HepG2 (cell line): ENCODE results near the gene SGCE. TPM values are rescaled to one million over a fixed set of nuclear protein-coding genes. Genes with fewer than 3 reads are reported as not detected.
A peak's percentile ranks its signal among the peaks of the same experiment; 100 is the strongest.

ENCODE experiments used
- CAMTA2 ChIP-seq: sonication (generic); formaldehyde crosslinking; IDR thresholded peaks from 2 replicates; pipeline ENCODE4 v1.4.0; 2020; ENCODE audit warnings: mild to moderate bottlenecking, missing genetic modification reagents, borderline replicate concordance
- CREB1 ChIP-seq, 2 experiments: fragments of 450-650 bp in 1 of 2; IDR thresholded peaks; 2 replicates each; pipeline ENCODE4 v1.6.1; 2016 to 2017; ENCODE audit warnings: control low read depth in 1 of 2, mild to moderate bottlenecking in 1 of 2, missing compliant biosample characterization in 1 of 2, missing genetic modification characterization in 1 of 2
- HDAC1 ChIP-seq: sonication (generic); formaldehyde crosslinking; IDR thresholded peaks from 2 replicates; pipeline ENCODE4 v1.5.1; 2020; ENCODE audit warnings: mild to moderate bottlenecking, missing genetic modification reagents
- IRF9 ChIP-seq: sonication (generic); formaldehyde crosslinking; IDR thresholded peaks from 2 replicates; pipeline ENCODE4 v1.8.0; 2022; ENCODE audit warnings: missing genetic modification reagents, mild to moderate bottlenecking, borderline replicate concordance
- MTA1 ChIP-seq: sonication (generic); formaldehyde crosslinking; IDR thresholded peaks from 2 replicates; pipeline ENCODE4 v1.4.0; 2020; ENCODE audit warnings: missing genetic modification reagents, mild to moderate bottlenecking, borderline replicate concordance
- MXD1 ChIP-seq: sonication (generic); formaldehyde crosslinking; IDR thresholded peaks from 2 replicates; pipeline ENCODE4 v1.4.0; 2020; ENCODE audit warnings: mild to moderate bottlenecking, missing genetic modification reagents
- NFATC3 ChIP-seq: sonication (generic); formaldehyde crosslinking; IDR thresholded peaks from 2 replicates; pipeline ENCODE4 v1.5.1; 2020; ENCODE audit warnings: mild to moderate bottlenecking, missing genetic modification reagents
- SMARCE1 ChIP-seq: fragments of 450-650 bp; IDR thresholded peaks from 2 replicates; pipeline ENCODE4 v1.6.1; 2017; ENCODE audit warnings: borderline replicate concordance
- ZBTB43 ChIP-seq: sonication (generic); formaldehyde crosslinking; conservative IDR thresholded peaks from 2 replicates; pipeline ENCODE4 v1.4.0; 2020; ENCODE audit warnings: missing genetic modification reagents
- ZNF253 ChIP-seq: sonication (generic); formaldehyde crosslinking; IDR thresholded peaks from 2 replicates; pipeline ENCODE4 v1.8.0; 2022; ENCODE audit warnings: mild to moderate bottlenecking, missing genetic modification reagents, borderline replicate concordance
- ZNF577 ChIP-seq: sonication (generic); formaldehyde crosslinking; IDR thresholded peaks from 2 replicates; pipeline ENCODE4 v1.4.0; 2020; ENCODE audit warnings: mild to moderate bottlenecking, low read depth, missing genetic modification reagents, borderline replicate concordance
- polyA plus RNA-seq, 8 experiments: library from polyadenylated mRNA; depleted of rRNA in 3 of 8; stranded (reverse) in 7 of 8; unstranded in 1 of 8; fragments of >200 nt; fragmentation: Illumina TruSeq in 4 of 8; extraction: Trizol in 4 of 8; gene quantifications; 2 replicates each; pipeline versions ENCODE4 v1.2.1 to v1.2.3, GENCODE V29; 2011 to 2016; ENCODE audit warnings: low read depth in 4 of 8, missing spikeins in 1 of 8, mixed read lengths in 1 of 8; ENCODE audit not compliant: insufficient read depth in 1 of 8
- total RNA-seq, 5 experiments: library from RNA; depleted of rRNA; stranded (reverse); fragments of >200 nt; fragmentation: Illumina TruSeq; extraction: Trizol; gene quantifications; 2 replicates each; pipeline ENCODE4 v1.2.3, GENCODE V29; 2016; ENCODE audit warnings: low read depth in 1 of 5

The SGCE gene
- total and polyA plus RNA-seq, 2 of the 13 experiments (the other 11 are each of a cell fraction or from before 2014, with no cell fraction given): 52.3 to 71.1 TPM

- no peak for TF ChIP-seq CREB1 (IDR thresholded peaks at IDR 0.05)
- peak; percentile 68 for TF ChIP-seq CREB1 (CRISPR knock-in tag; IDR thresholded peaks at IDR 0.05)
- peak; percentile 57; the same call in 1 of the 2 replicates for TF ChIP-seq MTA1 (CRISPR knock-in tag)
- no peak; the same call in 1 of the 2 replicates for TF ChIP-seq ZBTB43 (CRISPR knock-in tag)
- no peak for TF ChIP-seq MXD1 (CRISPR knock-in tag)
- no peak for TF ChIP-seq CAMTA2 (CRISPR knock-in tag)
- peak; percentile 83 for TF ChIP-seq HDAC1 (CRISPR knock-in tag)
- TF ChIP-seq IRF9 (CRISPR knock-in tag): no peak
- TF ChIP-seq SMARCE1: peak; percentile 15; the same call in 1 of the 2 replicates
- TF ChIP-seq ZNF253 (CRISPR knock-in tag): no peak
- TF ChIP-seq ZNF577: no peak
- peak; percentile 96 for TF ChIP-seq NFATC3 (CRISPR knock-in tag)
Observed at GRCh38 chr7:94642838-94643653, 12.9 kb downstream of the SGCE start (continued).
